LHCN-M2 (cell line): ENCODE measurements around the gene VAMP8. TPM values are rescaled to one million over a fixed set of nuclear protein-coding genes. Genes with fewer than 3 reads are reported as not detected.
"Not testable (repeated sequence)": the region's sequence is repeated elsewhere in the genome, so short reads cannot be mapped to it uniquely, and the experiment has no call there.

ENCODE experiments used
- DNase-seq: peaks from one replicate; pipeline ENCODE4 v3.0.0-alpha.2; 2012; ENCODE audit warnings: low read depth
- total RNA-seq: library from RNA; depleted of rRNA; stranded (reverse); fragments of >200 nt; gene quantifications from 2 replicates; pipeline ENCODE4 v1.2.3, GENCODE V29; 2014

Gene VAMP8
- total RNA-seq, 1 experiment from 2014 or later: 21.2 TPM

GRCh38 chr2:85547089-85547858, 30.1 kb upstream of the VAMP8 start:
- peak; percentile 86 for DNase-seq

DNA sequence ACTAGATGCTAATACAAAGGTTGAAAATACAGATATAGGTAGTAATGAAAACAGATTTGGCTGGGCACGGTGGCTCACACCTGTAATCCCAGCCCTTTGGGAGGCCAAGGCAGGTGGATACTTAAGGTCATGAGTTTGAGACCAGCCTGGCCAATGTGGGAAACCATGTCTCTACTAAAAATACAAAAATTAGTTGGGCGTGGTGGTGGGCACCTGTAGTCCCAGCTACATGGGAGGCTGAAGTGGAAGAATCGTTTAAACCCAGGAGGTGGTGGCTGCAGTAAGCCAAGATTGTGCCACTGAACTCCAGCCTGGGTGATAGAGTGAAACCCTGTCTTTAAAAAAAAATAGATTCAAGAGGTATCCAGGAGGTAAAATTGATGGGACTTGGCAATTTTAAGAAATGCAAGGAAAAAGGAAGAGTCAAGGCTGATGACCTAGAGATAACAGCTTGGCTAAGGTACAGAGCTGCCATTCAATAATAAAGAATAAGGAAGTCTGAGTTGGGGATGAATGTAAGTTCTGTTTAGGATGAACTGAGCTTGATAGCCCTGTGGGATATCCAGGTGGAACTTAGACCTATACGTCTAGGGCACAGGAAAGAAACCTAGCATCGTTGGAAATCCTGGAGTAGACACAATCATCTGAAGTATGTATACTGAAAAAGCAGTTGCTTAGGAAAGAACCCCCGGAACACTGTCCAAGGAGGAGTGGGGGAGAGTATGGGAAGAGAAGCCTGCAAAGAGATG, 29.4 kb upstream of the VAMP8 start:
- peak; percentile 74 for DNase-seq

- no peak for DNase-seq
These were observed 28.8 kb upstream of the VAMP8 start for GRCh38 chr2:85548608-85548900.

DNA sequence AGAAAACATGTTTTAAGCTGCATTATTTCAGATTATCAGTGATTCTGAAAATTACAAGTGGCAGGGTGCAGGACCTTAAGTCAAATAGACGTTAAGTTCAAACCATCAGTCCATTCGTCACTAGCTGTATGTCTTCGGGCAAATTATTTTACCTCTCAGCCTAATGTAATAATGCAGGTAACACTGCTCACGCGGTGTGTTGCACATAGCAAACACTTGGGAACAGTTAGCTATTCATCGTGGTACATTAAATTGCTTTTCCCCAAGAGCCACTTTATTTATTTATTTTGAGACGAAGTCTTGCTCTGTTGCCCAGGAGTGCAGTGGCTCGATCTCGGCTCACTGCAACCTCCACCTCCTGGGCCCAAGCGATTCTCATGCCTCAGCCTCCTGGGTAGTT, 28.3 kb upstream of the VAMP8 start:
- no peak for DNase-seq

DNA sequence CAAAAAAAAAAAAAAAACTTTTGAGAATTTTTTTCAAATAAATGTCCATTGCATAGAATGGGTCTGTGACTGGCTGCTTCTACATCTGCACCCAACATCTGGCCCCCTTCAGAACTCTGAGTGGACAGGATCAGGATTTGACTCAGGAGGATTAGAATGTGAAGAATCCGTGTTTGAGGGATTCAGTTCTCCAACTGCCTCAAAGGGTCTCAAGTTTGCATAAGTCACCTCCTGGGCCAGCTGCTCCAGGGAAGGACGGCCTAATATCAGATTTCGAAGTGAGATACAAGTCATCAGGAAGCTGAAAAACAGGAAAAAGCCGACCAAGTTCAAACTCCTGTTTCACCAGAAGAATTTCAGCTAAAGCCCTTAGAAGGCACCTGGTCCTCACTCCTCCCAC, 27.6 kb upstream of the VAMP8 start:
- peak; percentile 99 for DNase-seq

DNA sequence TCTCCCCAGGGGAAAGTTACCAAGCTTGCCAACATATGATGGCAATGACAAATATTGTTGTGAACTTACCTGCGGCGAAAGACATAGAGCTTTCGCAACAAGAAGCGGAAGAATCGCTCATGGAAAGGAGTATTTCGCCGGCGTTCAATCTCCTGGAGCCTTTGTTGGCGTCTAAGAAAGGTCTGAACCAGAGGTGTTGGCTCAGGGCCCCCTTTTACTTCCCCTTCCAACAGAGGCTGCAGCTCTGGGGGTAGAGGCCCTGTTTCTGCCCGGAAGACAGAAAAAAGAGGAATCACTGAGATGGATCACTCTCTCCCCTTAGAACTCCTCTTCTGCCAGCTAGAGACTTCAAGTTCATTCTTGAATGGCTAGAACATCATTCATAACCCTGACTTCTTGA, 26.9 kb upstream of the VAMP8 start:
- DNase-seq: no peak

- peak; percentile 74 for DNase-seq
These were observed 25.4 kb upstream of the VAMP8 start for GRCh38 chr2:85551698-85552678.

DNA sequence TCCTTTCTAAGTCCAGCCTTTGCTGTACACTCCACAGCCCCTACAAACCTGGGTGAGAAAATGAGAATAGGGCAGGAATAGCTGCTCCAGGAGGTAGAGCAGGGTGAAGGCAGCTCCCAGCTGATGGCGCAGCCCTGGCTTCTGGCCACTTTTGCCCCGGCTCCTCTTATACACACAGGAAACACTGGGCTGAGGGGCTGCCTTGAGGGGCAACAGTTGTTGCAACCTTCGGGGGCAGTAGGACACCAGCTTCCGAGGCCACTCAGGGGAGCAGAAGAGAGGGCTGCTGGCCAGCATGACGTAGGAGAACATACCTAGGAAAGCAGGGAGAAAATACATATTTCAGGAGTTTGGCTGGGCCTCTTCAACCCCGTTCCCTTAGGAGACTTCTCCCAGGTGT, 24.2 kb upstream of the VAMP8 start:
- no peak for DNase-seq

DNA sequence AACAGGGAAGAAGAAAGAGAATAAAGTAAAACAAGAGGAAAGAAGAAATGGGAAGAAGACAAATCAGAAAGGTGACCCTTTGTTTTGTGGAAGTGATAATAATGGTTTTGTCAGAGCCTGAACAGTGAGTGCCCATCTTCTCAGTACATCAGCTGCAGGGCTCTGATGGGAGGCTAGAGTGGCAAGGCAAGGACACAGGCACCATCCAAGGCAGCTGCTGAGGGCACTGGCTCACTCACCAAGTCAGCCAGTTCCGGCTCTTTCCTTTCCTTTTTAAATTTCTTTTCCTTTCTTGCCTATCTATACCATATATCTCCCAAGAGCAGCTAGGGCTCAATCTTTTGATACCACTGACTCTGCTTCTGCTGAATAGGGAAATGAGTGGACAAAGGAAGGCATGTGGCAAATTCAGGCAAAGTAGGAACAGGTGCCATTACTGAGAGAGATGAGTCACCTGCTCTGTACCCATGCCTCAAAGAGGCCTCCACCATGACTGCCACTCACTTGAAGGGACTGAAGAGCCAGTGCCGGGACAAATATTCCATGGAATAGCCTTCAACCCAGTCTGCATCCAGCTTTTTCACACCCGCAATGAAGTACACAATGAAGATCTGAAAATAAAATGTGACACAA, 22.3 kb upstream of the VAMP8 start:
- DNase-seq: peak; percentile 73

- no peak for DNase-seq
These were observed 20.3 kb upstream of the VAMP8 start for GRCh38 chr2:85557130-85557529.

GRCh38 chr2:85558160-85558559, 19.2 kb upstream of the VAMP8 start:
- DNase-seq: no peak

- DNase-seq: not testable (repeated sequence)
These were observed 17.0 kb upstream of the VAMP8 start for GRCh38 chr2:85560403-85560726.

GRCh38 chr2:85560812-85561279, 16.5 kb upstream of the VAMP8 start:
- no peak for DNase-seq

DNA sequence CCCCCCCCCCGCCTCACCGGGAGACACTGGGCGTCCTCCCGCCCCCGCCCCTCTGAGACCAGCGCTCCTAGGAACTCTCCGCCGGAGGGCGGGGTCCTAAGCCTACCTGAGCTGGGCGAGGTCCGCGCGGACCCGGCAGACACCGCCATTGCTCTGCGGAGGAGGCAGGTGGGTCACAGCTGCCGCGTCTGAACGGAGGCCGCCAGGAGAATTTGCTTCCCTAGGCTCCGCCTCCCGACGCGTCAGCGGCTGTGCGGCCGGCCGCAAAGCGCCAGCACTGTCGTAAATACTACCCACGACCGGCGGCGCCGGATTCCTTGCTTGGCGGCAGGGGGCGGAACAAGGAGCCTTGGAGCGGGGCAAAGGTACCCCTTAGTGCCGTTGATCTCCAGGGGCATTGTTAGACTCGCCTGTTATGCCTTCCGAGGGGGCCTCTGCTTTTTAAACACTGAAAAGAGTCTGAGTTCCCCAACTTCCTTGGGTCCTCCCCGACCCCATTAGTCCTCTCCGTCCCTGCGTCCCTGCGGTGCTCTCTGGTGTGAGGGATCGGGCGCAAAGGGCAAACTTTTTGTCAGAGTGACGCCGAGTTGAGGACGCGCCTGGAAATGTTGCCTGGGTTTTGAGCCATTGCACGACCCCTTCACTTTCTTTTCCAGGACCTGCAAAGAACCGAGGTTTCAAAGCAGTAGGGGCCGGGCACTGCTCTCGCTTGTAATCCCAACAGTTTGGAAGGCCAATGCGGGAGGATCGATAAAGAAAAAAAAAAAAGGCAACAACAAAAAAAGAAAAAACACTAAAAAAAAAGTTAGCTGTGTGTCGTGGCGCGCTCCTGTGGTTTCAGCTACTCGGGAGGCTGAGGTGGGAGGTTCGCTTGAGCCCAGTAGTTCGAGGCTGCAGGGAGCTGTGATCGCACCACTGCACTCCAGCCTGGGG, 15.8 kb upstream of the VAMP8 start, which contains the start of gene GGCX:
Gene GGCX (minus strand): TSS at position 214 of the 933 bp plus-strand sequence. CDS start 65 bp downstream, at position 149.
- peak; percentile 91 for DNase-seq

DNA sequence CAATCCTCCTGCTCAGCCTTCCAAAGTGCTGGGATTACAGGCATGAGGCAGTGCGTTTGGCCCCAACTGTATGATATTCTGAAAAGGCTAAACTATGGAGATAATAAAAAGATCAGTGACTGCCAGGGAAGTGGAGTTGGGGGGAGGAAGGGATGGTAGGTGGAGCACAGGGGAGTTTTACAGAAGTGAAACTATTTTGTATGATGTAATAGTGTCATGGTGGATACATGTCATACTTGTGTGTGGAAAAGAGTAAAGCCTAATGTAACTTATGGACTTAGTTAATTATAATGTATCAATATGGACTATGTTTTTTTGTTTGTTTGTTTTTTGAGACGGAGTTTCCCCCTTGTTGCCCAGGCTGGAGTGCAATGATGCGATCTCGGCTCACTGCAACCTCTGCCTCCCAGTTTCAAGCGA, 13.2 kb upstream of the VAMP8 start:
- no peak for DNase-seq

GRCh38 chr2:85566265-85566664, 11.1 kb upstream of the VAMP8 start:
- DNase-seq: no peak

DNA sequence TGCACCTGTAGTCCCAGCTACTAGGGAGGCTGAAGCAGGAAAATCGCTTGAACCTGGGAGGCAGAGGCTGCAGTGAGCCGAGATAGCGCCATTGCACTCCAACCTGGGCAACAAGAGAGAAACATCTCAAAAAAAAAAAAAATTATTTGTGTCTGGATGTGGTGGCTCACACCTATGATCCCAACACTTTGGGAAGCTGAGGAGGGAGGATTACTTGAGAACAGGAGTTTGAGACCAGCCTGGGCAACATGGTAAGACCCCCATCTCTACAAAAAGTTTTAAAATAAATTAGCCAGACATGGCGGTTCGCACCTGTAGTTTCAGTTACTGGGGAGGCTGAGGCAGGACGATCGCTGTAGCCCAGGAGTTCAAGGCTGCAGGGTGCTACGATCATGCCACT, 1.6 kb upstream of the VAMP8 start:
- no peak for DNase-seq

DNA sequence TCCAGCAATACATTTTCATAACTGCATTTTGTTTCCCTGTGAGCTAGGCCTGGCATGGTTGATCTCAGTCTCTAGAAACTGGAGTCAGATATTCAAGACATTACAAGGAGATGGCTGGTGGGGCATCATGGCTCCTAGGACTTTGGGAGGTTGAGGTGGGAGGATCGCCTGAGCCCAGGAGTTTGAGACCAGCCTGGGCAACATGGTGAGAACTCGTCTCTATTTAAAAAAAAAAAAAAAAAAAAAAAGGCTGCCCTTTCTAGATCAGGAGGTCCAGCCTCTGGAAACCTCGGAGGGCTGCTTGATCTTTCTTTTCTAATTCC, 362 bp upstream of the VAMP8 start:
- no peak for DNase-seq

GRCh38 chr2:85578243-85579180, 1.1 kb downstream of the VAMP8 start:
- peak; percentile 61 for DNase-seq
